Lower leg skin (tissue), 4 donors: Measurements from ENCODE around the gene KAZN. TPM values are rescaled to one million over a fixed set of nuclear protein-coding genes. Genes with fewer than 3 reads are reported as not detected.
"Not testable (repeated sequence)": the region's sequence is repeated elsewhere in the genome, so short reads cannot be mapped to it uniquely, and the experiment has no call there.

Source experiments
- DNase-seq, 2 donors: peaks; one replicate each; pipeline ENCODE4 v3.0.0-alpha.2; 2019; ENCODE audit warnings: low spot score in 2 of 2
- H3K4me3 ChIP-seq: fragments of 200-600 bp; sonication (generic); 2 replicates; pipeline ENCODE4 v1.5.1; 2017; ENCODE audit warnings: mild to moderate bottlenecking, low read depth; ENCODE audit not compliant: poor library complexity, severe bottlenecking
- CTCF ChIP-seq, 3 donors: fragments of 450-650 bp; IDR thresholded peaks; one replicate each; pipeline ENCODE4 v1.5.1; 2016; ENCODE audit warnings: antibody characterized with exemption in 3 of 3, mild to moderate bottlenecking in 3 of 3, moderate library complexity in 2 of 3
- POLR2A ChIP-seq, 2 donors: fragments of 450-650 bp; IDR thresholded peaks; one replicate each; pipeline ENCODE4 v1.6.1; 2016 to 2017; ENCODE audit warnings: antibody characterized with exemption in 2 of 2, mild to moderate bottlenecking in 1 of 2, moderate library complexity in 1 of 2
- WGBS, 2 donors: methylation state at CpG; one replicate each; pipeline ENCODE4 v1.1.5; 2018; 5-methylcytosine and 5-hydroxymethylcytosine counted together
- intact Hi-C: fragments of 100-400 bp; cut with DNase I; formaldehyde crosslinking; loops from one replicate; pipeline ENCODE4 v1.15.0; 2023; ENCODE audit warnings: low total_unique reads
- total RNA-seq, 4 donors: library from RNA; depleted of rRNA; stranded (reverse); fragments of >200 nt; gene quantifications; one replicate each; pipeline ENCODE4 v1.1.0, GENCODE V29; 2016

Gene KAZN
- total RNA-seq, 4 donors from 2014 or later = 21.4 to 36.0 (median 28.4) TPM

GRCh38 chr1:14577261-14577660, 21.2 kb upstream of the KAZN start:
- intact Hi-C loops = no loop called here
- no peak for DNase-seq
- 89 to 92% methylated on average over 3 of the region's 3 CpGs for WGBS, 2 donors
- H3K4me3 ChIP-seq = no peak overlapping the region
- TF ChIP-seq CTCF (IDR thresholded peaks at IDR 0.05) (no peak), POLR2A (IDR thresholded peaks at IDR 0.05) (no peak)

GRCh38 chr1:14578156-14578555, 20.3 kb upstream of the KAZN start:
- no peak for TF ChIP-seq CTCF (IDR thresholded peaks at IDR 0.05)
- no peak for TF ChIP-seq POLR2A (IDR thresholded peaks at IDR 0.05)
- H3K4me3 ChIP-seq = no peak overlapping the region
- WGBS, 2 donors = 80 to 82% methylated on average over 3 of the region's 3 CpGs
- intact Hi-C loops = no loop called here
- DNase-seq = no peak

GRCh38 chr1:14580295-14580694, 18.2 kb upstream of the KAZN start:
- 96 to 97% methylated on average over 12 of the region's 12 CpGs for WGBS, 2 donors
- intact Hi-C loops, DNase-seq, H3K4me3 ChIP-seq: not testable (repeated sequence)

GRCh38 chr1:14580986-14581385, 17.5 kb upstream of the KAZN start:
- WGBS, 2 donors = 94 to 99% methylated on average over 4 of the region's 4 CpGs
- intact Hi-C loops = no loop called here
- H3K4me3 ChIP-seq = no peak overlapping the region
- TF ChIP-seq POLR2A (IDR thresholded peaks at IDR 0.05) (no peak), CTCF (IDR thresholded peaks at IDR 0.05) (no peak)
- no peak for DNase-seq

GRCh38 chr1:14583788-14584187, 14.7 kb upstream of the KAZN start:
- TF ChIP-seq CTCF (IDR thresholded peaks at IDR 0.05) (no peak), POLR2A (IDR thresholded peaks at IDR 0.05) (no peak)
- H3K4me3 ChIP-seq = no peak overlapping the region
- no peak for DNase-seq
- 65 to 69% methylated on average over 5 of the region's 5 CpGs for WGBS, 2 donors
- intact Hi-C loops = no loop called here

GRCh38 chr1:14585728-14586127, 12.8 kb upstream of the KAZN start:
- TF ChIP-seq POLR2A (IDR thresholded peaks at IDR 0.05) = no peak
- no peak for TF ChIP-seq CTCF (IDR thresholded peaks at IDR 0.05)
- DNase-seq = no peak
- intact Hi-C loops = no loop called here
- WGBS, 2 donors = 72 to 84% methylated on average over 9 of the region's 9 CpGs
- no peak overlapping the region for H3K4me3 ChIP-seq
